HG02623 (cell line): ENCODE data around the gene ABTB2.

Source experiments
- ATAC-seq: cut with Tn5 transposase; IDR thresholded peaks from one replicate; pipeline ENCODE4 v1.9.1; 2021; ENCODE audit warnings: moderate library complexity; ENCODE audit not compliant: unreplicated experiment

Gene ABTB2

GRCh38 chr11:34243600-34244464 is 114.0 kb downstream of the ABTB2 start:
- peak; percentile 67 for ATAC-seq

- no peak for ATAC-seq
These were observed 115.7 kb downstream of the ABTB2 start for GRCh38 chr11:34242037-34242625.

DNA sequence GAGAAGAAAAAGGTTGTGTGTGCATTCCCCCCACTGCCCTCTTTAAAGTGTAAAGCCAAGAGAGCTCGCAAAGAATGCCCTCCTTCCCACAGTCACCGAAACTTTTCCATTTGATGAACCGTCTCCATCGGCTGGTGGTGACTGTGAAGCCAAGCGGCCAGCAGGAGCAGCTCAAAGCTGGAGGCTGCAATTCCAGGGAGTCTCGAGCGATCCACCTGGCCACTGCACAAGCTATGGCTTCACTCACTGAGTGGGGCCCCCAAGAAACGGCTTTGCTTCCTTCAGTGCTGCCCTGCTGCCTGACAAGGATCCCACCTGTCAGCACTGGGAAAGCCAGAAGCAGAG is 117.7 kb downstream of the ABTB2 start:
- ATAC-seq: no peak

DNA sequence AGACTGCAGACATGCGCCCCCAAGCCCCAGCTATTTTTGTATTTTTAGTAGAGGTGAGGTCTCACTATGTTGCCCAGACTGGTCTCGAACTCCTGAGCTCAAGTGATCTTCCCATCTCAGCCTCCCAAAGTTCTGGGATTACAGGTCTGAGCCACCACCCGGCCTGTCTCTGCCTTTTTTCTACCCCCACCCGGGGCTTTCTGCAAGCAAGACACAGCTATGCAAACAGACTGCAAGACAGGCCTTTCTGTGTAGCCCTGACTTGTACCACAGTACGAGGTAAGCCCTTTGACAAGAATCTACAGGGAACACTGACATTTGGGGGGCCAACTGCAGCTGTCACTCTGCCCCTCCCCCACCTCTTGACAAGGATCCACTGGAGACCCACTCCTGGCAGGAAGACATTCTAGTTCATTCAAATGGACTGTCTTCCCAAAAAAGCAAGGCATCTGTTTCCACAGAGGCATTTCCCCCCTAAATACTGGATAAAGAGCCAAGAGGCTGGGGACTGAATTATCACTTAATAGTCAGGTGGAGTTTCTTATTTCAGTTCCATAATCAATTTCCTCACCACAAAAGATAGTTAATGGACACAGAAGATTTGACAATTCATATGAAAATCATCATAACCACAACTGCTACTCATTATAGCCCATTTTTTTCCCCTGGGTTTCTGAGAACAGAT is 118.2 kb downstream of the ABTB2 start:
- ATAC-seq: peak; percentile 25

GRCh38 chr11:34238966-34239365 is 118.8 kb downstream of the ABTB2 start:
- no peak for ATAC-seq

DNA sequence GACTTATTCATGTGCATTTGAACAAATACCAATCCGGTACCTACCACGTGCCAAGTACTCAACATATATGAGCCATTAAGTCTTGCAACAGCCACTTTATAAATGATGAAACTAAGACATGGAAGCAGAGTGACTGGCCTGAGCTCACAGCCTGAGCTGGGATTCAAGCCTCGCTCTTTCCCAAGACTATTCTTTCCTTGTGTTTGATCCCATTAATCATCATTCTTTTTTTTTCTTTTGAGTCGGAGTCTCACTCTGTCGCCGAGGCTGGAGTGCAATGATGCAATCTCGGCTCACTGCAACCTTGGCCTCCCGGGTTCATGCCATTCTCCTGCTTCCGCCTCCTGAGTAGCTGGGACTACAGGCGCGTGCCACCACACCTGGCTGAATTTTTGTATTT is 119.3 kb downstream of the ABTB2 start:
- ATAC-seq: no peak

- ATAC-seq: no peak
These were observed 121.2 kb downstream of the ABTB2 start for GRCh38 chr11:34236572-34236971.

DNA sequence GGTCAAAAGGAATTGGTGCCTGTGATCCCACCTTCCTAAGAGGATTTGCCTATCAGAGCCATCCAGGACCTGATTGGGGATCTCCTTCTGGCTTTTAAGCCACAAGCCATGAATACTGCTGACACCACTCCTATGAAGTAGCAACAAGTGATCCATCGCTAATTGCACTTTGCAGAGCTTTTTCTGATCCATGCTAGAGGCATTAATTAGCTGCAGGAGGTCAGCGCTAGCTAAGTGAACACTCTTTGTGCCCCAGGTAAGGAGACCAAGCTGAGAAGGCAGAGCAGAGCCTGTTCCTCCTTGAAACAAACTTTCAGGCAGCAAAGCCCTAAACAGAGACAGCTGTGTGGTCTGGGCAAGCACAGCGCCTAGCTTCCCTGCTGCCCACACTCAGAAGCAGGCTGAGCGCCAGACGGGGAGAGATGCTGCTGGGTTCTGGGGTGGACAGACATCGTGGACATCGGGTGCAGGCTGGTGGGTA is 122.2 kb downstream of the ABTB2 start:
- no peak for ATAC-seq

GRCh38 chr11:34235189-34235588 is 122.6 kb downstream of the ABTB2 start:
- no peak for ATAC-seq

DNA sequence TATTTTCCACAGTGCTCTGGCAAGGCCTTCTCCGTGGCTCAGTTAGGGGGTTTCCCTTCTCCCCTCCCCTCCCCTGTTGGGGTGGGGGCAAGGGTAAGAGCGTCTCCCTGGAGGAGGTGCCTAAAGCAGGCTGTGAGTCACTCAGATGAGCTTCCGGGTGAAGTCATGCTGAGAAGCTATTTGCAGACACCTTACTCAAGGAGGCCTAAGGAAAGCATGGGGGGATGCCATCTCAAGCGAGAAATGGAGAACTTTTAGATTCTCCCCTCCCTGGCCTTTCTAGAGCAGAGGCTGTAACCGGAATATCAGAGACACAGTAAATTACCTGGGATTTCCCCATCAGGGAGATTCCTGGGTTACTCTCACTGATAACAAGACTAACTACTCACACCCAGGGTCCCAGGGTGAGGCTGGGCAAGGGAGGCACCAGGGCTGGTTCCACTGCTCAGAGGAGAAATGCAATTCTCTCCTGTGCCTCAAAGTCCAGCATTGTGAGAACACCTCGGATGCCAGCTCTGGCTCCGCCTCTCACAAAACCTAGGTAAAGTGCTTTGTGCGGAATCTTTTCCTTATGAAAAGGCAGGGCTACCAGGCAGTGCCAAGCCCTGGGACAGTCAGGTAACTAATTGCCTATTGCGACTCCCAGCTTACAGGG is 123.6 kb downstream of the ABTB2 start:
- peak; percentile 76 for ATAC-seq

- ATAC-seq: no peak
These were observed 124.6 kb downstream of the ABTB2 start for GRCh38 chr11:34233215-34233614.

GRCh38 chr11:34232807-34233206 is 125.0 kb downstream of the ABTB2 start:
- no peak for ATAC-seq

DNA sequence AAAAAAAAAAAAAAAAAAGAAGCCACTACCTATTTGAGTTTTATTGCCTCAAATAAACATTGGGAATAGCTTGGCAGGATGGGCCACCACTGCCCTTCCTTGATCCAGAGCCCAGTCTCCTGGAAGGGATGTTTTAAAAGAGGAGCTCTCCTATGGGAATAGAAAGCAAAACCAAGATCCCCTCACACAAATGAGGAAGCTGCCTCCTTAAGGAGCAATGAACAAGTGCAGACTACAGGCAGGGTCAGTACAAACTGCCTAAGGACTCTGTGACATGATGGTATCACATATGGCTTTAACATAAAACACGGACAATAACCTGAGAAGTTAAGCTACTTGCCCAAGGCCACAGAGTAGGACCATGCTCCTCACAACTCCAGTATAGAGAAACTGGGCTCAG is 131.6 kb downstream of the ABTB2 start:
- no peak for ATAC-seq

DNA sequence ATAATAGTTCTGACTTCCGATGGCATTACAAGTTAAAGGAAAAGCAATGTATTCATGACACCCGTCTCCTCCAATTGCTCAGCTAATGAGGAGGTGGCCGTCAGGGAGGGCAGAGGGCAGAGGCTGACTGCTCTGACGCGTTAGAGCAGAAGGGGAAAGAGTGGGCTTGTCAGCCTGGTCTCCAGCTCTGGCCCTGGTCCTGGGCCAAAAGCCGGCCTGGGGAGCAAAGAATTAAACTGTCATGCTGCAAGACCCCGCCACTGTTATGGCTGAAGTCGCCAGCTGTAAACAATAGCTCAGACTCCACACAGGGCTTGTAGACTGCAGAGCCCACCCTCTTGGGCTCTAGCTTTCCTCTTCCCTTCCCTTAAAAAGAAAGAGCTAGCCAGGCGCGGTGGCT is 132.7 kb downstream of the ABTB2 start:
- ATAC-seq: no peak

- ATAC-seq: no peak
These were observed 133.3 kb downstream of the ABTB2 start for GRCh38 chr11:34224434-34224966.

GRCh38 chr11:34223907-34224306 is 133.9 kb downstream of the ABTB2 start:
- ATAC-seq: no peak

DNA sequence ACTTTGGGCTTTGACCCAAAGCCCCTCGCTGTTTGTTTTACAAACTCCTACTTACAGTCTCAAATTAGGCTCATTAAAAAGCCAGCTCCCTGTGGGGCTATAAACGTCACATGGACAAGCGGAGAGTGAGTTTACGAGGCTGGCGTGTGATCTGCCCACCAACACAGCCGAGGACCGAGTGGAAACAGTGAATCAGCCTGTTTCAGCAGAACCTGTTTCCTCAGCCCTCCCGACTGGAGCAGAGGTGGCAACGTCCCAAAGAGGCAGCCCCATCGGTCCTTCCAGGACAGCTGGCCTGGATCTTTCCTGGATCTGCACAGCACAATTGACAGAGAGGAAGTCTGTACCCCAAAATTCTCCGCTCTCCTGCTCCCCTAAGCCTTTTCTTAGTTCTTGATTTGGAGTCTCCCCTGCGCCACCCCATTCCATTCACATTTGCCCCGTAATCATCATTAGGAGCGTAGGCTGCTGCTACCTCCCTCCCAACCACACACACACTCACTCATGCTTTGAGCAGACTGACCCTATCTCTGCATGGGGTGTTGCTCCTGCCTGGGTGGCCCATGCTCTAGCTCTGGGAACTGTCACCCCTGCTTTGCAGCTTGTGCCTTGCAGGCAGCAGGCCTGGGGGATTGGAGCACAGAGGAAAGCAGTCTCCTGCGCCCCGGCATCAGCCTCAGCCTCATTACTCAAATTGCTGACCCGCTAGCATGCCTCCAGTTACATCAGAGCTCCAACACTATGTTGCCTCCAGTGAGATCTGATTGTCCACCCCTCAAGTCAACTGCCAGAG is 134.6 kb downstream of the ABTB2 start:
- ATAC-seq: no peak

- no peak for ATAC-seq
These were observed 135.8 kb downstream of the ABTB2 start for GRCh38 chr11:34222030-34222429.

- ATAC-seq: no peak
These were observed 137.9 kb downstream of the ABTB2 start for GRCh38 chr11:34219941-34220370.

- ATAC-seq: no peak
These were observed 138.5 kb downstream of the ABTB2 start for GRCh38 chr11:34219279-34219678.
